GM12865 (cell line): ENCODE measurements around the gene GGTLC2.
A peak's percentile ranks its signal among the peaks of the same experiment; 100 is the strongest.
"Not testable (repeated sequence)": the region's sequence is repeated elsewhere in the genome, so short reads cannot be mapped to it uniquely, and the experiment has no call there.

Experiments used
- DNase-seq: peaks from one replicate; pipeline ENCODE4 v3.0.0; 2010; ENCODE audit warnings: low read depth
- H3K4me3 ChIP-seq: 2 replicates; pipeline ENCODE4 v1.5.1; 2011; ENCODE audit warnings: mild to moderate bottlenecking, low read depth, low read length, control low read depth
- TF ChIP-seq, protein P1 (sequence below): IDR thresholded peaks from 2 replicates; pipeline ENCODE4 v1.5.1; 2011; ENCODE audit warnings: low read length, control low read depth, low read depth, inconsistent platforms; ENCODE audit not compliant: insufficient read depth; ENCODE audit errors: missing control alignments

GGTLC2 gene

DNA sequence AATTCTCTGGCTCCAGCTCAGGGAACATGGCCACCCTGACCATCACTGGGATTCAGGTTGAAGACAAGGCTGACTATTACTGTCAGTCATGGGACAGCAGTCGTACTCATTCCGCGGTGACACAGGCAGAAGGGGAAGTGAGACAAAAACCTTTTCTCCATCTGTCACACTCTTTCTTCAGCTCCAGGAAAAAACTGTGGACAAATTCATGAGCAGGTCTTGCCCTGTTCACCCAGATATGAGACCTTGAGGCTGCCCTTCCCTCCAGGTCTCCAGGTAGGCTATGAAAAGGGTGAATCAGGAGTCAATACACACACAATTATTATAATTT, 39.4 kb upstream of the GGTLC2 start:
- TF ChIP-seq, protein P1, sequence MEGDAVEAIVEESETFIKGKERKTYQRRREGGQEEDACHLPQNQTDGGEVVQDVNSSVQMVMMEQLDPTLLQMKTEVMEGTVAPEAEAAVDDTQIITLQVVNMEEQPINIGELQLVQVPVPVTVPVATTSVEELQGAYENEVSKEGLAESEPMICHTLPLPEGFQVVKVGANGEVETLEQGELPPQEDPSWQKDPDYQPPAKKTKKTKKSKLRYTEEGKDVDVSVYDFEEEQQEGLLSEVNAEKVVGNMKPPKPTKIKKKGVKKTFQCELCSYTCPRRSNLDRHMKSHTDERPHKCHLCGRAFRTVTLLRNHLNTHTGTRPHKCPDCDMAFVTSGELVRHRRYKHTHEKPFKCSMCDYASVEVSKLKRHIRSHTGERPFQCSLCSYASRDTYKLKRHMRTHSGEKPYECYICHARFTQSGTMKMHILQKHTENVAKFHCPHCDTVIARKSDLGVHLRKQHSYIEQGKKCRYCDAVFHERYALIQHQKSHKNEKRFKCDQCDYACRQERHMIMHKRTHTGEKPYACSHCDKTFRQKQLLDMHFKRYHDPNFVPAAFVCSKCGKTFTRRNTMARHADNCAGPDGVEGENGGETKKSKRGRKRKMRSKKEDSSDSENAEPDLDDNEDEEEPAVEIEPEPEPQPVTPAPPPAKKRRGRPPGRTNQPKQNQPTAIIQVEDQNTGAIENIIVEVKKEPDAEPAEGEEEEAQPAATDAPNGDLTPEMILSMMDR, result no peak

DNA sequence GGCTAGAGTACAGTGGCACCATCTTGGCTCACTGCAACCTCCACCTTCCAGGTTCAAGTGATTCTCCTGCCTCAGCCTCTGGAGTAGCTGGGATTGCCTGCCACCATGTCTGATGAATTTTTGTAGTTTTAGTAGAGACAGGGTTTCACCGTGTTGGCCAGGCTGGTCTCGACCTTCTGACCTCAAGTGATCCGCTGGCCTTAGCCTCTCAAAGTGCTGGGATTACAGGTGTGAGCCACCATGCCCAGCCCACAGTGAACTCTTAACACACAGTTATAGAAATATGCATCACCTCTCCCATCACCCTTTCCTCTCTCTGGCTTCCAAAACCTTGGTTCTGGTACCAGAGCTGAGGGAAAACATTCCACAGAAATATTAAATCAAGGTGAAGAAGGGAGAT, 36.4 kb upstream of the GGTLC2 start:
- not testable (repeated sequence) for H3K4me3 ChIP-seq, DNase-seq

More for the DNA sequence above, 39.4 kb upstream of the GGTLC2 start:
- H3K4me3 ChIP-seq, result no peak overlapping the region
- peak; percentile 7 for DNase-seq

DNA sequence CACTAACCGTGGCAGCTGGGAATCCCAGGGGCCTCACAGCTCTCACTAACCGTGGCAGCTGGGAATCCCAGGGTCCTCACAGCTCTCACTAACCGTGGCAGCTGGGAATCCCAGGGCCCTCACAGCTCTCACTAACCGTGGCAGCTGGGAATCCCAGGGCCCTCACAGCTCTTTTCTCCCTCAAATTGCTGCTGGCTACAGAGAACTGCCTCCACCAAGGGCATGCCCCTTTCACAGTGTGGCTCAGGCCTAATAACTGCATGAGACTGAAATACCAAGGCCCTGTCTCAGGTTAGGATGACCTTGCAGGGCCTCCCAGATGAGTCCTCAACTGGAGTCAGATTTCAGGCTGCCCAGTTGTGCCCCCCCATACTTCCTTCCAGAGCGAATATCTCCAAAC, 35.1 kb upstream of the GGTLC2 start:
- H3K4me3 ChIP-seq, result no peak overlapping the region
- TF ChIP-seq, protein P1, result no peak
- no peak for DNase-seq

DNA sequence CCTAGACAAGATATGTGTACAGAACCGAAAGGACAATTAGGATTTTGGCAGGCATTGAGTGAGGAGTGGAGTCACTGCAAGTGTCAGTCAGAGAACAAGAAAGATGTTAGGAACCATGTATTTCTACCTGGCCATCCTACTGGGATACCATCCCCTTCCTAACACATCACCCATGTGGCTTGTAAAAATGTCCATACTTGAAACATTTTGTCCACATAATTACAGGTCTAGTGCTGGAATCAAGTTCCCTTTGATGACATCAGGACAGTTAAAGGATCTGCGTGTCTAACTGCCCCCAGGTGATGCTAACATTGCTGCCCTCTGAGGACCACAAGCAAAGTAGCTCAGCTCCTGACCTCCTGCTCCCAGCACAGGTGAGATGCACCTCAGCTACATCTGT, 31.9 kb upstream of the GGTLC2 start:
- TF ChIP-seq, protein P1, result no peak
- DNase-seq, result no peak
- H3K4me3 ChIP-seq, result no peak overlapping the region

DNA sequence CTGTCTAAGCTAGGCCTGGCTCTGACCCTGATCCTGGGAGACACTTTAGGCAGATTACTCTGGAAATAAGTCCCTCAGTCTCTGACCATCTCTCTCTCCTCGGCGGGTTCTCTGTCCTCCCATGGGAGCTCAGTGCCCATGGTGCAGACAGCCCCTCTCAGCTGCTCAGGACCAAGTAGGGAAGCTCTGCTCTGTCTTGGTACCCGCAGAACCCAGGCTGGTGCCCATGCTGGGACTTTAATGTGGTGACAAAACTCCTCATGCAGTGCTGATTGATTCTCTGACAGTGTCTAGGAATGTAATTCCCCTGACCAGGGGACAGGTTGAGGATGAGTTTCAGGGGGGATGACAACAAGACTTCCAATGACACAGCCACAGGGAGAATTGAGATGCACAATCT, 30.3 kb upstream of the GGTLC2 start:
- H3K4me3 ChIP-seq, result no peak overlapping the region
- DNase-seq, result peak; percentile 7
- TF ChIP-seq, protein P1, result no peak

DNA sequence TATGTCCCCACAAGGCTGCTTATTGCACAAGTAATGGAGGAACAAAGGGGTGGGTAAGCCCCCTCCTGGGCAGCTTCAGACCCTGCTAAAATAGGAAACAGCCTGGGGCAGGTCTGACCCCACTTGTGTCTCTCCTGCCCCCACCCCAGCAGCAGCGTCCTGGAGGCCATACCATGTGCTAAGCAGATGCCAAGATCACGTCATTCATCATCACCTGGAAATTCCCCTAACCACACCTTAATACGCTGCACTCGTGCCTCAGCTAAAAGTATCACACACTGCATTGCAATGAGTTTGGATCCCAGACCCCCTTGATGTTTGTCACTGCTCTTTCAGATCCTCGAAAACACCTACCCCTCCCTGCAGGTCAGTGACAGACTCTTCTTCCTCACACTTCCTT, 27.8 kb upstream of the GGTLC2 start:
- DNase-seq, result peak; percentile 47
- no peak overlapping the region for H3K4me3 ChIP-seq
- TF ChIP-seq, protein P1, result no peak

DNA sequence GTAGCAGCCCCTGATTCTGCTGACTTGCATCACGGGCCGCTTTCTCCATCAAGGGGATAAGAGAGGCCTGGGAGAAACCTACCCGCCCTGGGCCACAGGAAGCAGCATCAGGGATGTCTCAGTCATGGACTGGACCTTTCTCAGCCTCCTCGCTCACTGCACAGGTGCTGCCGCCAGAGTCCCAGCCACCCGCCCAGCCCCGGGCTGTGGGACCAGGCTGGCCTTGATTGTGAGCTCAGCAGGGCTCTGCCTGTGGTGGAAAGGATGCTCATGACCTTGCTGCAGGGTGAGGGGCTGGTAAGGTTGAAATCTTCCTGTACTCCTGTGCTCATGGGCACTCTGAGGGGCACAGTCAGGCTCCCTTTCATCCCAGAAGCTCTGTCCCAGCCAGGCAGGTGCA, 26.0 kb upstream of the GGTLC2 start:
- no peak for DNase-seq
- H3K4me3 ChIP-seq, result no peak overlapping the region
- TF ChIP-seq, protein P1, result no peak

DNA sequence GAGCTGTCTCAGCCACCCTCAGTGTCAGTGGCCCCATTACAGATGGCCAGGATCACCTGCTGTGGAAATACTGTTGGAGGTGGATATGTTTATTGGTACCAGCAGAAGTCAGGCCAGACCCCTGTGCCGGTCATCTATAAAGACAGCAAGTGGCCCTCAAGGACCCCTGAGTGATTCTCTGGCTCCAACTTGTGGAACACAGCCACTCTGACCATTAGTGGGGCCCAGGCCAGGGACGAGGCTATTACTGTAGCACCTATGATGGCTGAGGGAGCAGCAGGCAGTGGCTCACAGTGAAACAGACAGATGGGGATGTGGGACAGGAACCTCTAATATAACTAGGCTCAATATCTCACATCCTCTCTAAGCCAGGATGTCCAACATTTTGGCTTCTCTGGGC, 25.5 kb upstream of the GGTLC2 start:
- TF ChIP-seq, protein P1, result no peak
- H3K4me3 ChIP-seq, result no peak overlapping the region
- no peak for DNase-seq
